ENCODE measurements around the gene PTPRT.

The PTPRT gene

GRCh38 chr20:42756991-42757390 lies 432.7 kb downstream of the PTPRT start:
- ChIA-PET POLR2A (no interaction called here), CTCF (no interaction called here)
- Histone ChIP-seq H3K9me3 (ENCODE audit: control insufficient read depth, insufficient read depth, low read depth, low read length) (no peaks in the 10 kb centered on the region), H3K4me3 (ENCODE audit: low read depth, low read length) (no peak overlapping the region), H3K27ac (ENCODE audit: extremely low read depth, low read depth, low read length) (no peak overlapping the region), H3K4me1 (ENCODE audit: control insufficient read depth, insufficient read depth, low read length) (no peaks in the 10 kb centered on the region), H3K36me3 (ENCODE audit: control insufficient read depth in 2 of 2, insufficient read depth in 1 of 2, low read length in 2 of 2) (no peaks in the 10 kb centered on the region)
- TF ChIP-seq ZNF639 (tag by site-specific recombination; IDR thresholded peaks at IDR 0.05) (no peak), ZNF571 (tag by site-specific recombination; IDR thresholded peaks at IDR 0.05) (no peak), ZNF292 (tag by site-specific recombination; IDR thresholded peaks at IDR 0.05; ENCODE audit: borderline replicate concordance, low read depth) (no peak), ZNF629 (tag by site-specific recombination; IDR thresholded peaks at IDR 0.05) (no peak), ZNF510 (tag by site-specific recombination; IDR thresholded peaks at IDR 0.05; ENCODE audit: insufficient replicate concordance) (no peak), SALL2 (tag by site-specific recombination; IDR thresholded peaks at IDR 0.05; ENCODE audit: borderline replicate concordance) (no peak), ZFHX2 (tag by site-specific recombination; conservative IDR thresholded peaks at IDR 0.05) (no peak), ZBTB44 (tag by site-specific recombination; IDR thresholded peaks at IDR 0.05) (no peak), ZNF768 (tag by site-specific recombination; IDR thresholded peaks at IDR 0.05) (no peak), ZNF580 (tag by site-specific recombination; IDR thresholded peaks at IDR 0.05) (no peak), ZNF623 (tag by site-specific recombination; IDR thresholded peaks at IDR 0.05) (no peak), ZNF473 (tag by site-specific recombination; IDR thresholded peaks at IDR 0.05) (no peak), ZNF529 (tag by site-specific recombination; IDR thresholded peaks at IDR 0.05; ENCODE audit: insufficient replicate concordance) (no peak), ZNF140 (tag by site-specific recombination; IDR thresholded peaks at IDR 0.05) (no peak), ZNF175 (tag by site-specific recombination; IDR thresholded peaks at IDR 0.05) (no peak), ZNF707 (tag by site-specific recombination; IDR thresholded peaks at IDR 0.05) (no peak), ZNF514 (tag by site-specific recombination; IDR thresholded peaks at IDR 0.05) (no peak)

- Histone ChIP-seq H3K36me3 (ENCODE audit: control insufficient read depth in 2 of 2, insufficient read depth in 1 of 2, low read length in 2 of 2) (no peaks in the 10 kb centered on the region), H3K4me1 (ENCODE audit: control insufficient read depth, insufficient read depth, low read length) (no peaks in the 10 kb centered on the region), H3K9me3 (ENCODE audit: control insufficient read depth, insufficient read depth, low read depth, low read length) (no peaks in the 10 kb centered on the region), H3K4me3 (ENCODE audit: low read depth, low read length) (no peak overlapping the region), H3K27ac (ENCODE audit: extremely low read depth, low read depth, low read length) (no peak overlapping the region)
- CTCF ChIA-PET, result interaction anchor here (0.6 kb wide), 1 partner anchor 1035 kb away, joined by 6 read pairs; no protein-coding TSS in a partner anchor
- POLR2A ChIA-PET, result no interaction called here
- TF ChIP-seq PRDM4 (tag by site-specific recombination; IDR thresholded peaks at IDR 0.05) (no peak), ZNF433 (tag by site-specific recombination; IDR thresholded peaks at IDR 0.05; ENCODE audit: low read depth) (no peak), ZNF416 (tag by site-specific recombination; IDR thresholded peaks at IDR 0.05) (no peak), SP7 (tag by site-specific recombination; IDR thresholded peaks at IDR 0.05) (no peak), ZNF248 (tag by site-specific recombination; IDR thresholded peaks at IDR 0.05) (no peak), WT1 (tag by site-specific recombination; IDR thresholded peaks at IDR 0.05) (no peak), EGR2 (tag by site-specific recombination; IDR thresholded peaks at IDR 0.05; ENCODE audit: low read depth) (no peak), ZBTB7A (tag by site-specific recombination; IDR thresholded peaks at IDR 0.05; ENCODE audit: low read depth) (no peak), ZNF629 (tag by site-specific recombination; IDR thresholded peaks at IDR 0.05) (no peak), ZNF221 (tag by site-specific recombination; IDR thresholded peaks at IDR 0.05; ENCODE audit: borderline replicate concordance) (no peak), PRDM6 (tag by site-specific recombination; IDR thresholded peaks at IDR 0.05) (no peak)
Measured at GRCh38 chr20:42754706-42755105, 435.0 kb downstream of the PTPRT start.
